ENCODE measurements around the gene LMAN2.

- TF ChIP-seq CTCF (IDR thresholded peaks at IDR 0.05; ENCODE audit: insufficient read depth, low read depth, low read length), result no peak
- no peak for TF ChIP-seq EZH2 (IDR thresholded peaks at IDR 0.05; ENCODE audit: insufficient read depth, low read length)
These were observed 50.5 kb downstream of the LMAN2 start for GRCh38 chr5:177300951-177301350.

All from astrocyte (in vitro differentiated cells and primary cell).